Esophagus muscularis mucosa (tissue), 4 donors: Measurements from ENCODE around the gene PCNX3.

ENCODE experiments used
- CTCF ChIP-seq, 3 experiments: fragments of 200-600 bp in 2 of 3; fragments of 450-650 bp in 1 of 3; sonication (generic) in 2 of 3; IDR thresholded peaks; one replicate each; pipeline ENCODE4 v1.5.1; 2017 to 2019; ENCODE audit warnings: antibody characterized with exemption in 3 of 3, mild to moderate bottlenecking in 2 of 3, moderate library complexity in 1 of 3
- EP300 ChIP-seq: sonication (generic); formaldehyde crosslinking; IDR thresholded peaks from one replicate; pipeline ENCODE4 v1.6.1; 2017; ENCODE audit warnings: antibody characterized with exemption
- POLR2A ChIP-seq: fragments of 450-650 bp; IDR thresholded peaks from one replicate; pipeline ENCODE4 v1.6.1; 2017; ENCODE audit warnings: antibody characterized with exemption, moderate library complexity, mild to moderate bottlenecking, low read depth
- POLR2AphosphoS5 ChIP-seq, 2 donors: sonication (generic); formaldehyde crosslinking; IDR thresholded peaks; one replicate each; pipeline ENCODE4 v1.6.1; 2017; ENCODE audit warnings: antibody characterized with exemption in 2 of 2

- TF ChIP-seq CTCF (IDR thresholded peaks at IDR 0.05) (no peak), POLR2AphosphoS5 (IDR thresholded peaks at IDR 0.05) (no peak), POLR2A (no peak), EP300 (no peak)
Observed at GRCh38 chr11:65646288-65646957, 30.8 kb downstream of the PCNX3 start.
